Measurements from ENCODE around the gene E2F6. TPM values are rescaled to one million over a fixed set of nuclear protein-coding genes. Genes with fewer than 3 reads are reported as not detected.

E2F6 gene
- total and polyA plus RNA-seq, 2 donors (not counting 3 experiments of a cell fraction or from before 2014, with no cell fraction given): 7.9 to 15.7 TPM

- no peak for DNase-seq (ENCODE audit: low read depth, low spot score)
- no peaks in the 10 kb centered on the region for H4K20me1 ChIP-seq (replicated peaks; ENCODE audit: control insufficient read depth, extremely low read depth, insufficient read depth, low read length)
- no peaks in the 10 kb centered on the region for H3K79me2 ChIP-seq (ENCODE audit: control insufficient read depth, insufficient read depth, low read length)
- H3K4me1 ChIP-seq (ENCODE audit: control insufficient read depth, extremely low read depth, insufficient read depth, low read length): no peaks in the 10 kb centered on the region
- CTCF ChIA-PET: interaction anchor here (0.6 to 5.4 kb wide), 4 partner anchors 40 to 582 kb away, joined by 3 to 162 read pairs (median 5); a partner anchor contains a TSS
- intact Hi-C loops (cut with micrococcal nuclease) (no loop called here), dilution Hi-C loops (cut with MboI; ENCODE audit: extremely low pct_ligation_motif_present, low sequenced_read_pairs) (no loop called here)
- no peak overlapping the region for H2AFZ ChIP-seq (ENCODE audit: low read depth, low read length)
- no peaks in the 10 kb centered on the region for H3K9me3 ChIP-seq (replicated peaks; ENCODE audit: control insufficient read depth, insufficient read depth, low read length)
- no peak overlapping the region for H3K4me2 ChIP-seq (ENCODE audit: insufficient read depth, low read length)
- no peak overlapping the region for H3K27ac ChIP-seq (ENCODE audit: insufficient read depth, low read depth, low read length)
- BruUV-seq (replicated peaks): no TSS peak
- FAIRE-seq: no peak
- no peaks in the 10 kb centered on the region for H3K36me3 ChIP-seq (ENCODE audit: control insufficient read depth in 2 of 2, extremely low read depth in 1 of 2, insufficient read depth in 2 of 2, low read length in 2 of 2)
- POLR2A ChIA-PET: interaction anchor here (0.6 kb wide), 1 partner anchor 755 kb away, joined by 3 read pairs; no protein-coding TSS in a partner anchor
- no peaks in the 10 kb centered on the region for H3K27me3 ChIP-seq (ENCODE audit: control insufficient read depth in 2 of 2, insufficient read depth in 2 of 2, low read length in 2 of 2)
- H3K9me1 ChIP-seq (replicated peaks; ENCODE audit: control insufficient read depth, extremely low read depth, insufficient read depth, low read length): no peaks in the 10 kb centered on the region
- TF ChIP-seq MYC (IDR thresholded peaks at IDR 0.05; ENCODE audit: low read depth, low read length) (no peak), GATA2 (IDR thresholded peaks at IDR 0.05; ENCODE audit: insufficient read depth, insufficient read length, low read depth, low read length) (no peak), POLR2AphosphoS5 (IDR thresholded peaks at IDR 0.05; ENCODE audit: insufficient read depth, low read depth, low read length) (no peak), POLR2A (IDR thresholded peaks at IDR 0.05; ENCODE audit: low read depth, low read length) (no peak), CTCF (IDR thresholded peaks at IDR 0.05; ENCODE audit: extremely low read depth in 1 of 2, insufficient read depth in 1 of 2, low read depth in 1 of 2, low read length in 2 of 2) (no peak), MAX (IDR thresholded peaks at IDR 0.05; ENCODE audit: insufficient read depth, insufficient read length) (no peak), EZH2 (IDR thresholded peaks at IDR 0.05; ENCODE audit: borderline replicate concordance, low read depth, low read length, severe bottlenecking) (no peak), FOS (IDR thresholded peaks at IDR 0.05; ENCODE audit: borderline replicate concordance, insufficient read depth, low read length) (no peak)
- no peak overlapping the region for H3K4me3 ChIP-seq (replicated peaks in 1 of 3; ENCODE audit: insufficient read depth in 1 of 3, low read depth in 1 of 3, low read length in 3 of 3)
- H3K9ac ChIP-seq (replicated peaks; ENCODE audit: extremely low read depth, insufficient read depth, low read length): no peak overlapping the region
Measured at GRCh38 chr2:11414372-11415124, 51.4 kb downstream of the E2F6 start.
